ENCODE data around the gene FKBP10. TPM values are rescaled to one million over a fixed set of nuclear protein-coding genes. Genes with fewer than 3 reads are reported as not detected.

FKBP10 gene
- total and polyA plus RNA-seq, 11 donors, result 6.5 to 40.4 (median 12.5) TPM

- intact Hi-C loops (cut with DNase I), result loop anchor here in 4 of 10 donors (2.0 to 10.0 kb wide), 4 partner anchors 31 to 77 kb away; no protein-coding TSS in a partner anchor
- peaks cover 0 to 73% (median 57%) of the 10 kb centered on the region in 9 donors for H3K36me3 ChIP-seq
- no peaks in the 10 kb centered on the region for H3K27me3 ChIP-seq
- H3K9me3 ChIP-seq, result no peaks in the 10 kb centered on the region
- ATAC-seq, result no peak
- TF ChIP-seq POLR2A (IDR thresholded peaks at IDR 0.05), result no peak
- no peak for TF ChIP-seq CTCF (IDR thresholded peaks at IDR 0.05)
- 68 to 84% (median 83%) methylated on average over 10 to 17 of the region's 17 CpGs for WGBS, 4 donors
- H3K27ac ChIP-seq, result peak overlapping the region in 8 of 12 donors; percentile 83 to 97 (median 96)
- peaks cover 13 to 56% (median 46%) of the 10 kb centered on the region in 12 donors for H3K4me1 ChIP-seq
- no peak overlapping the region for H3K4me3 ChIP-seq
- no peak for DNase-seq
Measured at GRCh38 chr17:41771389-41772206, 41.2 kb upstream of the FKBP10 start.

- H3K27ac ChIP-seq, result peak overlapping the region in 8 of 12 donors; percentile 83 to 97 (median 96)
- 74 to 83% (median 79%) methylated on average over 4 of the region's 4 CpGs for WGBS, 4 donors
- peaks cover 16 to 62% (median 52%) of the 10 kb centered on the region in 12 donors for H3K4me1 ChIP-seq
- ATAC-seq, result no peak
- intact Hi-C loops (cut with DNase I), result loop anchor here in 3 of 10 donors (2.0 to 10.0 kb wide), 3 partner anchors 33 to 77 kb away; no protein-coding TSS in a partner anchor
- peaks cover 0 to 67% (median 51%) of the 10 kb centered on the region in 9 donors for H3K36me3 ChIP-seq
- DNase-seq, result no peak
- no peaks in the 10 kb centered on the region for H3K9me3 ChIP-seq
- TF ChIP-seq POLR2A (IDR thresholded peaks at IDR 0.05), result no peak
- no peak for TF ChIP-seq CTCF (IDR thresholded peaks at IDR 0.05)
- H3K4me3 ChIP-seq, result no peak overlapping the region
- no peaks in the 10 kb centered on the region for H3K27me3 ChIP-seq
Measured at GRCh38 chr17:41772218-41772585, 40.6 kb upstream of the FKBP10 start.

- intact Hi-C loops (cut with DNase I), result loop anchor here in 3 of 10 donors (2.0 to 10.0 kb wide), 3 partner anchors 34 to 78 kb away; no protein-coding TSS in a partner anchor
- no peak for ATAC-seq
- Histone ChIP-seq H3K27me3 (no peaks in the 10 kb centered on the region), H3K4me1 (peaks cover 20 to 67% (median 57%) of the 10 kb centered on the region in 12 donors), H3K4me3 (no peak overlapping the region), H3K9me3 (no peaks in the 10 kb centered on the region), H3K27ac (peak overlapping the region in 11 of 12 donors; percentile 40 to 97 (median 96)), H3K36me3 (peaks cover 0 to 62% (median 46%) of the 10 kb centered on the region in 9 donors)
- WGBS, 4 donors, result 76 to 82% (median 77%) methylated on average over 18 to 19 of the region's 19 CpGs
- TF ChIP-seq CTCF (IDR thresholded peaks at IDR 0.05) (no peak), POLR2A (IDR thresholded peaks at IDR 0.05) (no peak)
- DNase-seq, result no peak
Measured at GRCh38 chr17:41772586-41773189, 40.1 kb upstream of the FKBP10 start.

GRCh38 chr17:41773190-41773588, 39.6 kb upstream of the FKBP10 start:
- DNase-seq (peak; percentile 79 to 92 (median 86)), ATAC-seq (peak; percentile 19 to 69 (median 53))
- TF ChIP-seq POLR2A (IDR thresholded peaks at IDR 0.05) (no peak), CTCF (IDR thresholded peaks at IDR 0.05) (no peak)
- 14 to 33% (median 20%) methylated on average over 1 to 12 of the region's 12 CpGs for WGBS, 4 donors
- peaks cover 0 to 57% (median 41%) of the 10 kb centered on the region in 9 donors for H3K36me3 ChIP-seq
- intact Hi-C loops (cut with DNase I), result loop anchor here in 3 of 10 donors (2.0 to 10.0 kb wide), 3 partner anchors 34 to 78 kb away; no protein-coding TSS in a partner anchor
- peak overlapping the region in 11 of 12 donors; percentile 40 to 97 (median 96) for H3K27ac ChIP-seq
- peaks cover 24 to 72% (median 62%) of the 10 kb centered on the region in 12 donors for H3K4me1 ChIP-seq
- H3K4me3 ChIP-seq, result peak overlapping the region in 2 of 12 donors; percentile 8
- H3K9me3 ChIP-seq, result no peaks in the 10 kb centered on the region
- no peaks in the 10 kb centered on the region for H3K27me3 ChIP-seq

Data from heart left ventricle (tissue), 16 donors.